Right atrium auricular region (tissue), 2 donors: ENCODE measurements around the gene NCF1. TPM values are rescaled to one million over a fixed set of nuclear protein-coding genes. Genes with fewer than 3 reads are reported as not detected.
"Not testable (repeated sequence)": the region's sequence is repeated elsewhere in the genome, so short reads cannot be mapped to it uniquely, and the experiment has no call there.

ENCODE experiments used
- DNase-seq: peaks from one replicate; pipeline ENCODE4 v3.0.0-alpha.2; 2019; ENCODE audit warnings: low spot score
- H3K27ac ChIP-seq, 2 donors: fragments of 200-600 bp; sonication (generic); 1 replicate in 1 of 2; 2 replicates in 1 of 2; pipeline ENCODE4 v1.5.1; 2016 to 2019
- H3K27me3 ChIP-seq, 2 donors: fragments of 200-600 bp; sonication (generic); one replicate each; pipeline versions ENCODE4 v1.5.1 to v1.6.0; 2017 to 2019
- H3K36me3 ChIP-seq: fragments of 200-600 bp; sonication (generic); one replicate; pipeline ENCODE4 v1.5.1; 2016
- H3K4me1 ChIP-seq, 2 donors: fragments of 200-600 bp; sonication (generic); one replicate each; pipeline versions ENCODE4 v1.5.1 to v1.6.0; 2017 to 2019
- H3K4me3 ChIP-seq, 2 donors: fragments of 200-600 bp; sonication (generic); 1 replicate in 1 of 2; 2 replicates in 1 of 2; pipeline ENCODE4 v1.5.1; 2017 to 2019; ENCODE audit warnings: mild to moderate bottlenecking in 1 of 2, moderate library complexity in 1 of 2
- H3K9me3 ChIP-seq, 2 donors: fragments of 200-600 bp; sonication (generic); one replicate each; pipeline ENCODE4 v1.5.1; 2019
- total RNA-seq, 2 donors: library from RNA; depleted of rRNA; stranded (reverse); fragments of >200 nt; gene quantifications; one replicate each; pipeline ENCODE4 v1.1.0, GENCODE V29; 2016
- TF ChIP-seq, protein P1 (sequence below), 2 donors: fragments of 200-600 bp; sonication (generic); IDR thresholded peaks; one replicate each; pipeline ENCODE4 v1.5.1; 2019; ENCODE audit warnings: antibody characterized with exemption in 2 of 2

Gene NCF1
- total RNA-seq = 1 to 10 TPM; 1.2 to 3.0 TPM

DNA sequence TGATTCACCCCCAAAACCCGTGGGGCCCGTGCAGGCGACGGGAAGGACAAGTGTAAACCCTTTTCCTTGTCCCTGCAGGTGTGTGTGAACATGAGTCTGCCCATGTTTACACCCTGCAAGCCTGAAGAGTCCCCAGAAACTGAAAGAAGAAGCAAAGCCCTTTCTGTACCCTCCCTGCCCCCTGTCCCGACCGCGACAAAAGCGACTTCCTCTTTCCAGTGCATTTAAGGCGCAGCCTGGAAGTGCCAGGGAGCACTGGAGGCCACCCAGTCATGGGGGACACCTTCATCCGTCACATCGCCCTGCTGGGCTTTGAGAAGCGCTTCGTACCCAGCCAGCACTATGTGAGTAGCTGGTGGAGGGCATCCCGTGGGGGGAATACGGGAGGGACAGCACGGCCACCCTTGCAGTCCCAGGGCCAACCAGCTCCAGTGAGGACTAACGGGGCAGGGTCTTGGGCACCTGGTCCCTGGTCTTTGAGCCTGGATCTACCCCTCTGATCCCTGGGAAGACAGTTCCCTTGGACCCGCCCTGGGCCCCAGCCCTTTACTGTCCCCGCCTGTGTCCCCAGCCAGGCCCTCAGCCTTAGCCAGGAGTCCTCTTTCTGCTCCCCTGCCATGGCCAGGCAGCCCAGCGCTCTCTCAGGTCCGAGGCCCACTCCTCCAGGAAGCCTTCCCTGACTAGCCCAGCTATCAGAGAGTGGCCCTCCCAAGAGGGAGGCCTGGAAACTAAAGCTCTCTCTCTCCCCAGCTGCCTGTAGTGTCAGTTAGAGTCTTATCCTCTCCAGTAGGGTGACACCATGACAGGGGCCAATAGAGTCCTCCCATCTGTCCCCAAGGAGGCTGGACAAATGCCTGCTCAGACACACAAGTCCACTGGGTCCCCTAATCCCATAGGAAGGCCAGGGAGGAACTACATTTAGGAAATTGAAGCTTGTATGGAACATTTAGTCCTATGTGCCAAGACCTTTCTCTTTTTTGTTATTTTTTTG, at the start of gene NCF1:
TSS of gene NCF1 (plus strand) at position 252 of the 991 bp plus-strand sequence. CDS start at position 273, 21 bp downstream.
- not testable (repeated sequence) for H3K9me3 ChIP-seq

DNA sequence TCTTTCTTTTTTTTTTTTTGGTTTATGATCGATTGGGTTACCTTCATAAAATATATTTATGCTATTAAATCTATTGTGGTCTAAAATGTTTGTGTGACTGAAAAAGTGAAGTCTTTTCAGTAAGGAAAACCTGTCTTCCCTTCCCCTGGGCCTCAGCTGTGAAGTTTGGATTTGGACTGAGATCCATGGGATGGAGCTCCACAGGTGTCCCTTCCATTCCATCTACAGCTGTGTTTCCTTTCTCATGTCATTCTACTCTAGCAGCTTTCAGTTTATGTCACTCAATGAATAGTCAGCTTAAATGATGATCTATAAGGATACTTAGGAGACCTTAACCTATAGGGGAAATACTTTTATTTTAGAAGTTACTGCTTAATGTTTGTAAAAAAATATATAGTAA, 48.0 kb upstream of the NCF1 start:
- TF ChIP-seq, protein P1, sequence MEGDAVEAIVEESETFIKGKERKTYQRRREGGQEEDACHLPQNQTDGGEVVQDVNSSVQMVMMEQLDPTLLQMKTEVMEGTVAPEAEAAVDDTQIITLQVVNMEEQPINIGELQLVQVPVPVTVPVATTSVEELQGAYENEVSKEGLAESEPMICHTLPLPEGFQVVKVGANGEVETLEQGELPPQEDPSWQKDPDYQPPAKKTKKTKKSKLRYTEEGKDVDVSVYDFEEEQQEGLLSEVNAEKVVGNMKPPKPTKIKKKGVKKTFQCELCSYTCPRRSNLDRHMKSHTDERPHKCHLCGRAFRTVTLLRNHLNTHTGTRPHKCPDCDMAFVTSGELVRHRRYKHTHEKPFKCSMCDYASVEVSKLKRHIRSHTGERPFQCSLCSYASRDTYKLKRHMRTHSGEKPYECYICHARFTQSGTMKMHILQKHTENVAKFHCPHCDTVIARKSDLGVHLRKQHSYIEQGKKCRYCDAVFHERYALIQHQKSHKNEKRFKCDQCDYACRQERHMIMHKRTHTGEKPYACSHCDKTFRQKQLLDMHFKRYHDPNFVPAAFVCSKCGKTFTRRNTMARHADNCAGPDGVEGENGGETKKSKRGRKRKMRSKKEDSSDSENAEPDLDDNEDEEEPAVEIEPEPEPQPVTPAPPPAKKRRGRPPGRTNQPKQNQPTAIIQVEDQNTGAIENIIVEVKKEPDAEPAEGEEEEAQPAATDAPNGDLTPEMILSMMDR (IDR thresholded peaks at IDR 0.05) = no peak
- Histone ChIP-seq H3K27ac (no peak overlapping the region), H3K36me3 (peaks cover 7% of the 10 kb centered on the region), H3K27me3 (no peaks in the 10 kb centered on the region), H3K9me3 (no peaks in the 10 kb centered on the region), H3K4me3 (no peak overlapping the region), H3K4me1 (peaks cover 0 to 6% of the 10 kb centered on the region in 2 donors)
- no peak for DNase-seq

More for the DNA sequence above, at the start of gene NCF1:
- DNase-seq, H3K4me3 ChIP-seq, H3K36me3 ChIP-seq, H3K27me3 ChIP-seq, H3K4me1 ChIP-seq, H3K27ac ChIP-seq: not testable (repeated sequence)

DNA sequence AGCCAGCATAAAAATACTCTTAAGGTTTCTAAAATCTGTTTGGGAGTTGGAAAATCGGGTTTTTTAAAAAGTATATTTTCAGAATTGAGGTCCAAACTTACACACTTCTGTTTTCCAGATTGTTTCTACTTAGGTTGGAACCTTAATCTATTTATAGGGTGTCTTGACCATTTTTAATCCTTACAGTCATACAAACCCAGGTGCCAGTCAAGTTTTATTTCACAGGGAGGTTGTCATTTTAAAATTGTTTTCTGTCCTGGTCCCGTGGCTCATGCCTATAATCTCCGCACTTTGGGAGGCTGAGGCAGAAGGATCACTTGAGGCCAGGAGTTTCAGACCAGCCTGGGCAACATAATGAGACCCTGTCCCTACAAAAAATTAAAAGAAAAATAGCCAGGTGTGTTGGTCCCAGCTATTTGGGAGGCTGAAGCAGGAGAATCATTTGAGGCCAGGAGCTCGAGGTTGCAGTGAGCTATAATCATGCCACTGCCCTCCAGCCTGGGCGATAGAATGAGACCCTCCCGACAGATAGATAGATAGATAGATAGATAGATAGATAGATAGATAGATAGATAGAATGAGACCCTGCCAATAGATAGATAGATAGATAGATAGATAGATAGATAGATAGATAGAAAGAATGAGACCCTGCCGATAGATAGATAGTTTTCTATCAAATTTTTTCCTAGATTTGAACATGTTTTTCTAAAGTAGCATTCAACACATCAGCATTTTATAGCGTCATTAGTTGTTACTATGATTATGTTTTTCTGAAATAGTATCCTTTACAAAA, 47.3 kb upstream of the NCF1 start:
- peaks cover 0 to 6% of the 10 kb centered on the region in 2 donors for H3K4me1 ChIP-seq
- H3K36me3 ChIP-seq = peaks cover 7% of the 10 kb centered on the region
- H3K9me3 ChIP-seq = no peaks in the 10 kb centered on the region
- TF ChIP-seq, protein P1 (IDR thresholded peaks at IDR 0.05) = no peak
- DNase-seq = no peak
- H3K27ac ChIP-seq = peak overlapping the region in 1 of 2 donors; percentile 47
- no peak overlapping the region for H3K4me3 ChIP-seq
- no peaks in the 10 kb centered on the region for H3K27me3 ChIP-seq

DNA sequence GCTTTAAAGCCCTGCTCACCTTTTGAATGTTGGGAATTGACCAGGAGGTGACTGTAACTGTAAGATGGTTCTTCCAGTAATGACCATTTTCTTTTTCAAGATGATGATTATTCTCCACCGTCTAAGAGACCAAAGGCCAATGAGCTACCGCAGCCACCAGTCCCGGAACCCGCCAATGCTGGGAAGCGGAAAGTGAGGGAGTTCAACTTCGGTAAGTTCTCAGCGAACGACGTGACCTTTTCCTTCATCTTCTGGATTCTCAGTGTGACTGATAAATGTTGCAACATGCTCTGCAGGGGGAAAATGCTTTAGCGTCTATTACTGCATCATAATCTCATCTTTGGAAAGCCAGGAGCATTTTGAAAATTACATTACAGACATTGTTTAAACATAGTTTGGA, 45.1 kb upstream of the NCF1 start:
- not testable (repeated sequence) for DNase-seq, H3K4me1 ChIP-seq

DNA sequence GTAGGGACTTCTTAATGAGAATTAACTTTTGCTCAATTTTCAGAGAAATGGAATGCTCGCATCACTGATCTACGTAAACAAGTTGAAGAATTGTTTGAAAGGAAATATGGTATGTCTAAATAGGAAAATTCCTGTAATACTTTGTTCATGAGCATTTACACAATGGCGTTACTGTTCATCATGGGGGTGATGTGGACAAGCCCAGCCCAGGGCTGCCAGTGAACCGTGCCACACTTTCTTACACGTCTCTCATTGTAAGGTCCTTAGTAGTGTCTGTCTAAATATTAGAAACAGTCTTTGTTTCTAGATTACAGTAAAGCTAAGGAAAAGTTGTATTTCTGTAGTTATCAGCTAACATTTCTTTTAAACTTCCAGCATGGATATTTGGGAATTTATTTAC, 43.6 kb upstream of the NCF1 start:
- not testable (repeated sequence) for DNase-seq, H3K36me3 ChIP-seq, H3K4me3 ChIP-seq, H3K4me1 ChIP-seq, H3K27ac ChIP-seq, H3K27me3 ChIP-seq, H3K9me3 ChIP-seq

More for the DNA sequence above, 45.1 kb upstream of the NCF1 start:
- not testable (repeated sequence) for H3K27ac ChIP-seq, H3K4me3 ChIP-seq, H3K9me3 ChIP-seq, H3K36me3 ChIP-seq, H3K27me3 ChIP-seq

DNA sequence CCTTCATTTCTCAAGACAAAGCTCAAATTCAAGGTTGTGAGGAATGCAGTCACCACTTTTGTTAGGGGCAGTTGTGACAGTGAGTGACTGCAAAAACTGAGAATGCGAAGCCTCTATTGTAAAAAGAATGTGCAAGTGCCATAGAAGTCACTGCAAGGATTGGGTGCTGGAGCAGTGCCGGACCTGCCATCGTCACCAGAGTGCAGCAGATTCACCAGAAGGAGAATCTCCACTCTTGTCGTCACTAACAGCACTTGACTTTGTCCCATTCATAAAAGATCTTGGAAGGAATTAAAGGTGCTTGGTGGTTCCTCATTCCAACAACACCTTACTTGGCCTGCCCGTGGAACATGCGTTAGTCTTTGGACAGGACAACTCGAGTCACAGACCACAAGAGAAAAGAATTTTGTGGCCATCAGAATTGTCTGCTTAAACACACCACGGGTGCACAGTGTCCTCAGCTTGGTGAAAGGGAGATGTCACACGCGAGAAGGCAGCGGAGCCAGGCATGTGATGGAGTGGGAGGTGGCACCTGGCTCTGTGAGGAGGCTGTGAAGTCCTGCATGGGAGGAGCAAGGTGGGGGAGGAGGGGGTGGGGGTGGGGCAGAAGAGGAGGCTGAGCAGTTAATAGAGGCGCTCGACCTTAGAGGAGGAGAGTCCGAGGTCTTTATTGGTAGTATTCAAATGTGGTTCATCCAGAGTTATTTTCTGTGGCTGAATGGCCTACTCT, 33.7 kb upstream of the NCF1 start:
- not testable (repeated sequence) for H3K36me3 ChIP-seq, H3K9me3 ChIP-seq

DNA sequence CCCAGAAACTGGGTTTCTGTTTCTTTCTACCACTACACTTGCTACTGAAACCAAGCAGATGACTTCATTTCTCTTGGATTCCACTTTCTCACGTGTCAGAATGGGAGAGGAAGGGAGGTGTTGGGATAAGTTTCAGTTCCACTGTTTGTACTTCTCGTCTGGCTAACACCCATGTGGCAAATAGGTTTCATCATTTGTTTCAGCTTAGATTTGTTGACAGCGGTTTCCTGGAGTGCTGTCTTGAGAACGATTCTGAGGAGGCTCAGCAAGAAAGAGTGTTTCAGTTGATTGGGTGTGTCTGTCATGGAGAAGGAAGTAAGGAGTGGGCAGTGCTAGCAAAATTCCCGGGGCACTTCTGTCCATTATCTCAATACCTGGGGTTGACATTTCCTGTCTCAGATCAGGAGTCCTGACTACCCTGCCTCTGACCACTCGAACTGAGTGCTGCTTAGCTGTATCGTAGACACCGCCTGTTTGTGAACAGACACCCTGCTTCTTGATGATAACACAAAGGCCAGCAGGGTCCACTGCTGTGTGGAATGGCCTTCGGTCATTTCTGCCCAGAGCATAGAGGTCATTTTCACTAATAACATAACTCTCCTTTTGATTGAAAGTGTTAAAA, 29.8 kb upstream of the NCF1 start:
- not testable (repeated sequence) for H3K4me3 ChIP-seq, H3K27ac ChIP-seq, H3K27me3 ChIP-seq, H3K4me1 ChIP-seq, H3K9me3 ChIP-seq, H3K36me3 ChIP-seq, DNase-seq

More for the DNA sequence above, 33.7 kb upstream of the NCF1 start:
- H3K4me1 ChIP-seq, DNase-seq, H3K4me3 ChIP-seq, H3K27ac ChIP-seq, H3K27me3 ChIP-seq: not testable (repeated sequence)

DNA sequence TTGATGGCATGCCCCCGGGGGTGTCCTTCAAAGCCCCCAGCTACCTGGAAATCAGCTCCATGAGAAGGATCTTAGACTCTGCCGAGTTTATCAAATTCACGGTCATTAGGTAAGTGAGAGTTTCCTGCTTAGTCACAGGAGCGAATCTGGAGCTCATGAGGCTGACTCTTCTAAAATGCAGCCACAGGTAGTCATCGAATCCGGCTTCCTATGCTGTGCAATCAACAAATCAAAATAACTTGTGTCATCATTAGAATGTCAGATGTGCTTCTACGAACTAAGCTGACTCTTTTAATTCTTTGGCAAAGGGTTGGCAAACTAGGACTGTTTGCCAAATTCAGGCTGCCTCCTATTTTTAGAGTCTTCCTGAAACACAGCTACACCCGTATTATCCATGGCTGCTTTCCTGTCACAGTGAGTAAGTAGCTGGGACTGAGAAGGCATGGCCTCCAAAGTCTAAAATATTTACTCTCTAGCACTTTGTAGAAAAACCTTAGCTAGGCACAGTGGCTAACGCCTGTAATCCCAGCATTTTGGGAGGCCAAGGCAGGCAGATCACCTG, 19.8 kb upstream of the NCF1 start:
- H3K4me3 ChIP-seq, H3K9me3 ChIP-seq, H3K27me3 ChIP-seq, H3K36me3 ChIP-seq, H3K27ac ChIP-seq, H3K4me1 ChIP-seq, DNase-seq: not testable (repeated sequence)

DNA sequence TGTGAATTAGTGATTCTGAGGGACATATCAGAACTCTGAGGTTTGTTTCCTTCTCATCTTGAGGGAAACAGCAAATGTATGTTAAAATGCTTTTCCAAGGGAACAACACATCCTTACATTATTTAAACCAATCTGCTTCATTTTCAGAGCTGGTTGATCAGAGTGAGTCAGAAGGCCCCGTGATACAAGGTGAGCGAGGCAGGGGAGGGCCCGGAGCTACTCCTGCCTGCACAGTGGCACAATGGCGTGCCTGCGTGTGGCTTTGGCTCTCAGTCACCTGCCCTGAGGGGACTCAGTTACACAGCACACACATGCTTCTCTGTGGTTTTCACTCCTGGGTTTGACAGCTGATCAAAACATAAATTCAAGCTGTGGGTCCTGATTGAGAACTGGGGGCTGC, 17.1 kb upstream of the NCF1 start:
- H3K36me3 ChIP-seq, H3K4me1 ChIP-seq, H3K9me3 ChIP-seq, H3K27ac ChIP-seq, H3K4me3 ChIP-seq, H3K27me3 ChIP-seq, DNase-seq: not testable (repeated sequence)

DNA sequence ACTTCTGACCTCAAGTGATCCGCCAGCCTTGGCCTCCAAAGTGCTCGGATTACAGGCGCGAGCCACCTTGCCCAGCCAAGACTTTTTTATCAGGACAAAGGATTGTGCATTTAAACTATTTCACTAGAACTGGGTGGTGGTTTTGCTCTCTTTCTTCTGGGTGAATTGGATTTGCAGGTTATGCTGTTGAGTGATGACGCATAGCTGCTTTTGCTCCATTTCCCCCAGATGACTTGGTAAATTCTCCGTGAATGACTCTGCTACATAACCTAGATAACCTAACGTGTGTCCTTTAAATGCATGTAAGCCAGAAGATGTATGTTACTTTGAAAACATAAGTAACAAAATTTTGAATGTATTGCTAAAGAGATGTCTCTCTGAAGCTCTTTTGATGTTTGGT, 15.5 kb upstream of the NCF1 start:
- not testable (repeated sequence) for H3K27ac ChIP-seq, H3K4me1 ChIP-seq, H3K4me3 ChIP-seq, H3K9me3 ChIP-seq, H3K36me3 ChIP-seq, H3K27me3 ChIP-seq, DNase-seq

DNA sequence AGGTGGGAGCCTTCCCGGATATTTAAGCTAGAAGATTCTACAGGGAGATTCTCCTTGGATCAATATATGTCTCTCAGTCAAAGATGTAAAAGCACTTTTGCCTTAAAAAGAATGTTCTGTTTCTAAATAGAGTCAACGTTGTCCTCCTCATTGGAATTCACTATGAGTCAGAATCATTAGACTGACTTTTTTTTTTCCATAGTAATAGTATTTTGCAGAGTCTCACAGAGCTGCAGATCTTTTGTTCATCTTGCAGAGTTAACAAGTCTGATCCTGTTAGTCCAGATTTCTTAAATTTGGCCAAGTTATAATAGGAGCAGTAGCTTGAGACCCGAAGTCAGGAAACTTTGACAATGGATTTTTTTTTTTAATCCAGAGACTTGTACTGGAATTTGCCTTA, 14.8 kb upstream of the NCF1 start:
- H3K9me3 ChIP-seq, H3K4me3 ChIP-seq, H3K27me3 ChIP-seq, H3K4me1 ChIP-seq, DNase-seq, H3K27ac ChIP-seq, H3K36me3 ChIP-seq: not testable (repeated sequence)
